ENCODE results near the gene LRRC8D. TPM values are rescaled to one million over a fixed set of nuclear protein-coding genes. Genes with fewer than 3 reads are reported as not detected.

The LRRC8D gene
- total and polyA plus RNA-seq, 9 of the 15 experiments (the other 6 are each of a cell fraction or from before 2014, with no cell fraction given) = 3.4 to 53.9 (median 15.9) TPM

DNA sequence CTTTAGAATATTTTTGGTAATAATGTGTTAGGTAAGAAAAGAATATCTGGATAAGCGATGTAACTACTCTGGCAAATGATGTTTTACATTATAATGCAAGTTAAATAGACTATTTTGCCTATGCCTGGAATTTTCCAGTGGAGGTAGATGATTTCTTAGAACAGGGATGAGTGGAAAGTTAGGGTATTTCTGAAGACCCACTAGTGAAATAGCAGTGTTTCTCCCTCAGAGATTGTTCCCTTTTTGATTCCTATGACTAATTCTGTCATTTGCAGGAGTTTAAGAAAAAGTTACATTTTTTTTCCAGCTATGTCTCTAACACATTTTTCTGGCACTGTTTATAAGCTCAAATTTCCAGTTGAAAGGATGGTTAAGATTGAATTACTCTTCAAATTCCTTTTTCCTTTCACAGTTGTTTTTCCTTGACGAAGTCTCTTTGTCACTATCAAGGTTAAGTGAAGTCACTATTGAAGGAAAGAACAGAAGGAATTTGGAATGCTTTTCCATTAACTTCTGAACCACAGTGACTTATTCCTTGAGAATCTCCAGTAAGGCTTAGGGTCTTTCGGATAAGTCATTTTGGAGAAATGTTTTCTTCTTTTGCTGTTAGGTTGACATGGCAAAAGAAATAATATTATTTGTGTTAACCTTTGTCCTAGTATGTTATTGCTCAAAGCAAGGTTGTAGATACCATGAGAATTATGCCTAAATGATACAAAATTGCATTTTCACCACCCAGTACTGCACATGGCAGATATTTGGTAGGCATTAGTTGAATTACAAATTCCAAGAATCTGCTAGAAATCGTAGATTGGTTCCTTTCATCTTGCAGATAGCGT lies 131.2 kb downstream of the LRRC8D start:
- Histone ChIP-seq H3K79me2 (ENCODE audit: control insufficient read depth, insufficient read depth, low read length) (no peaks in the 10 kb centered on the region), H3K4me1 (replicated peaks in 1 of 2; ENCODE audit: control insufficient read depth in 2 of 2, insufficient read depth in 2 of 2, low read length in 2 of 2) (peaks cover 6 to 49% of the 10 kb centered on the region in 2 experiments; a peak in 4 of 5 replicates), H3K4me2 (ENCODE audit: insufficient read depth, low read length) (no peak overlapping the region), H3K9me3 (replicated peaks; ENCODE audit: control insufficient read depth, insufficient read depth, low read depth, low read length) (no peaks in the 10 kb centered on the region), H3K9ac (ENCODE audit: insufficient read depth in 1 of 2, low read depth in 2 of 2, low read length in 2 of 2) (no peak overlapping the region), H3K27ac (ENCODE audit: extremely low read depth, low read depth, low read length) (no peak overlapping the region), H3K27me3 (ENCODE audit: control insufficient read depth in 2 of 2, insufficient read depth in 2 of 2, low read length in 2 of 2) (no peaks in the 10 kb centered on the region), H3K4me3 (no peak overlapping the region), H4K20me1 (replicated peaks; ENCODE audit: control insufficient read depth, insufficient read depth, low read length) (no peaks in the 10 kb centered on the region), H2AFZ (ENCODE audit: low read depth, low read length) (peak overlapping the region; percentile 46; the same call in 1 of the 2 replicates), H3K36me3 (ENCODE audit: control insufficient read depth, insufficient read depth, low read length) (no peaks in the 10 kb centered on the region), H3K9me1 (ENCODE audit: control insufficient read depth, insufficient read depth, low read length) (no peaks in the 10 kb centered on the region)
- no peak for FAIRE-seq
- 74% methylated on average over 5 of the region's 5 CpGs for WGBS (ENCODE audit: insufficient coverage, low coverage, missing lambda C conversion rate)
- POLR2A ChIA-PET = no interaction called here
- DNase-seq (ENCODE audit: extremely low read depth in 1 of 4, low spot score in 3 of 4) = no peak
- in situ Hi-C loops (cut with MboI) = loop anchor here (5.0 kb wide), 1 partner anchor 145 kb away; no protein-coding TSS in a partner anchor
- TF ChIP-seq MAFK (IDR thresholded peaks at IDR 0.05; ENCODE audit: low read length) = no peak
- TF ChIP-seq, protein P1, sequence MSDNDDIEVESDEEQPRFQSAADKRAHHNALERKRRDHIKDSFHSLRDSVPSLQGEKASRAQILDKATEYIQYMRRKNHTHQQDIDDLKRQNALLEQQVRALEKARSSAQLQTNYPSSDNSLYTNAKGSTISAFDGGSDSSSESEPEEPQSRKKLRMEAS (CRISPR knock-in tag; IDR thresholded peaks at IDR 0.05) = no peak
- TF ChIP-seq PTTG1 (tag; IDR thresholded peaks at IDR 0.05; ENCODE audit: low read depth) = no peak
- TF ChIP-seq ZC3H11A (IDR thresholded peaks at IDR 0.05; ENCODE audit: low read depth, low read length) = no peak
- TF ChIP-seq ZNF583 (CRISPR knock-in tag; IDR thresholded peaks at IDR 0.05) = no peak
- no TSS peak for BruUV-seq (replicated peaks)
- intact Hi-C loops (cut with micrococcal nuclease) = loop anchor here (2.0 to 5.0 kb wide), 3 partner anchors 80 to 470 kb away; partner anchors contain the start of gene LRRC8B
- CTCF ChIA-PET (ENCODE audit: low intra/inter-chr PET ratio) = no interaction called here
- ATAC-seq = no peak
